Measurements from ENCODE around the gene GPD1L. TPM values are rescaled to one million over a fixed set of nuclear protein-coding genes. Genes with fewer than 3 reads are reported as not detected.

Gene GPD1L
- total and polyA plus RNA-seq, 10 of the 15 experiments (the other 5 are each of a cell fraction or from before 2014, with no cell fraction given) = 0.77 to 4.8 (median 3.9) TPM

DNA sequence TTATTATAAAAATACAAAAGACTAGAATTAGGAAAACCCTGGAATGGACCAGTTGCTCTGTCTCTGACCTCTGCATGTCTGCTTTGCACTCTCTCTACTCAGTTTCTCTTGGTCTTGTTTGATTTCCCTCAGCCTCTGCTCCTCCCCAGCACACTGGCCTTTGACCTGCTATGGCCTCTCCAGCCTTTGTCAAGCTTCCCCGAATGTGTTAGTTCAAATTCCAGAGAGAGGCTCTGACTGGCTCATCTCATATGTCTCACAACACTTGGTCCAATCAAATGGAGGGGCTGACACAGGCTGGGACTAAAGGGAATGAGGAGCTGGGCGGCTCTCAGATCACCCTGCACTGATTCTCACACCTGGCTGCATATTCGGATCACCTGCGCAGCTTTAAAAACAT is 79.7 kb downstream of the GPD1L start:
- no TSS peak for BruUV-seq (replicated peaks)
- no peaks in the 10 kb centered on the region; a peak in 1 of 4 replicates for H3K27me3 ChIP-seq (replicated peaks in 1 of 2; ENCODE audit: control insufficient read depth in 2 of 2, insufficient read depth in 2 of 2, low read length in 1 of 2)
- ATAC-seq (no peak), FAIRE-seq (no peak), DNase-seq (ENCODE audit: low read depth, low spot score) (no peak)
- TF ChIP-seq GABPA (IDR thresholded peaks at IDR 0.05; ENCODE audit: low read depth) = no peak
- TF ChIP-seq, protein P1, sequence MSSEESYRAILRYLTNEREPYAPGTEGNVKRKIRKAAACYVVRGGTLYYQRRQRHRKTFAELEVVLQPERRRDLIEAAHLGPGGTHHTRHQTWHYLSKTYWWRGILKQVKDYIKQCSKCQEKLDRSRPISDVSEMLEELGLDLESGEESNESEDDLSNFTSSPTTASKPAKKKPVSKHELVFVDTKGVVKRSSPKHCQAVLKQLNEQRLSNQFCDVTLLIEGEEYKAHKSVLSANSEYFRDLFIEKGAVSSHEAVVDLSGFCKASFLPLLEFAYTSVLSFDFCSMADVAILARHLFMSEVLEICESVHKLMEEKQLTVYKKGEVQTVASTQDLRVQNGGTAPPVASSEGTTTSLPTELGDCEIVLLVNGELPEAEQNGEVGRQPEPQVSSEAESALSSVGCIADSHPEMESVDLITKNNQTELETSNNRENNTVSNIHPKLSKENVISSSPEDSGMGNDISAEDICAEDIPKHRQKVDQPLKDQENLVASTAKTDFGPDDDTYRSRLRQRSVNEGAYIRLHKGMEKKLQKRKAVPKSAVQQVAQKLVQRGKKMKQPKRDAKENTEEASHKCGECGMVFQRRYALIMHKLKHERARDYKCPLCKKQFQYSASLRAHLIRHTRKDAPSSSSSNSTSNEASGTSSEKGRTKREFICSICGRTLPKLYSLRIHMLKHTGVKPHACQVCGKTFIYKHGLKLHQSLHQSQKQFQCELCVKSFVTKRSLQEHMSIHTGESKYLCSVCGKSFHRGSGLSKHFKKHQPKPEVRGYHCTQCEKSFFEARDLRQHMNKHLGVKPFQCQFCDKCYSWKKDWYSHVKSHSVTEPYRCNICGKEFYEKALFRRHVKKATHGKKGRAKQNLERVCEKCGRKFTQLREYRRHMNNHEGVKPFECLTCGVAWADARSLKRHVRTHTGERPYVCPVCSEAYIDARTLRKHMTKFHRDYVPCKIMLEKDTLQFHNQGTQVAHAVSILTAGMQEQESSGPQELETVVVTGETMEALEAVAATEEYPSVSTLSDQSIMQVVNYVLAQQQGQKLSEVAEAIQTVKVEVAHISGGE (CRISPR knock-in tag; IDR thresholded peaks at IDR 0.05) = no peak
- TF ChIP-seq FOXK2 (IDR thresholded peaks at IDR 0.05) = no peak
- no peak for TF ChIP-seq STAT3 (IDR thresholded peaks at IDR 0.05; ENCODE audit: low read depth, low read length)
- TF ChIP-seq, protein P2, sequence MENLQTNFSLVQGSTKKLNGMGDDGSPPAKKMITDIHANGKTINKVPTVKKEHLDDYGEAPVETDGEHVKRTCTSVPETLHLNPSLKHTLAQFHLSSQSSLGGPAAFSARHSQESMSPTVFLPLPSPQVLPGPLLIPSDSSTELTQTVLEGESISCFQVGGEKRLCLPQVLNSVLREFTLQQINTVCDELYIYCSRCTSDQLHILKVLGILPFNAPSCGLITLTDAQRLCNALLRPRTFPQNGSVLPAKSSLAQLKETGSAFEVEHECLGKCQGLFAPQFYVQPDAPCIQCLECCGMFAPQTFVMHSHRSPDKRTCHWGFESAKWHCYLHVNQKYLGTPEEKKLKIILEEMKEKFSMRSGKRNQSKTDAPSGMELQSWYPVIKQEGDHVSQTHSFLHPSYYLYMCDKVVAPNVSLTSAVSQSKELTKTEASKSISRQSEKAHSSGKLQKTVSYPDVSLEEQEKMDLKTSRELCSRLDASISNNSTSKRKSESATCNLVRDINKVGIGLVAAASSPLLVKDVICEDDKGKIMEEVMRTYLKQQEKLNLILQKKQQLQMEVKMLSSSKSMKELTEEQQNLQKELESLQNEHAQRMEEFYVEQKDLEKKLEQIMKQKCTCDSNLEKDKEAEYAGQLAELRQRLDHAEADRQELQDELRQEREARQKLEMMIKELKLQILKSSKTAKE (IDR thresholded peaks at IDR 0.05; ENCODE audit: low read depth, poor library complexity, severe bottlenecking) = no peak
- ChIA-PET CTCF (interaction anchor here (0.7 to 0.9 kb wide), 2 partner anchors 189 to 289 kb away, joined by 3 read pairs; no protein-coding TSS in a partner anchor), SMC1A (ENCODE audit: uncharacterized antibody, unreplicated experiment) (interaction anchor here (0.6 kb wide), 1 partner anchor 31 kb away, joined by 3 read pairs; no protein-coding TSS in a partner anchor), POLR2A (no interaction called here), RAD21 (ENCODE audit: unreplicated experiment) (no interaction called here)
- WGBS (ENCODE audit: insufficient coverage, insufficient replicate concordance, low lambda C conversion rate, missing lambda C conversion rate) = 48% methylated on average over 4 of the region's 4 CpGs
- H3K4me2 ChIP-seq (ENCODE audit: control insufficient read depth, insufficient read depth) = no peak overlapping the region
- H2AFZ ChIP-seq (ENCODE audit: control insufficient read depth, low read depth, low read length) = no peak overlapping the region
- no peak overlapping the region for H3K27ac ChIP-seq (ENCODE audit: control insufficient read depth, insufficient read depth)
- no peaks in the 10 kb centered on the region for H3K4me1 ChIP-seq (ENCODE audit: control insufficient read depth, insufficient read depth, low read length)
- no peak overlapping the region for H3K9ac ChIP-seq (ENCODE audit: control insufficient read depth, insufficient read depth, low read length)
- no peaks in the 10 kb centered on the region for H3K79me2 ChIP-seq (ENCODE audit: control insufficient read depth, insufficient read depth, low read length)
- H3K9me3 ChIP-seq (replicated peaks; ENCODE audit: control insufficient read depth, insufficient read depth, low read length) = no peaks in the 10 kb centered on the region
- in situ Hi-C loops (cut with MboI) (no loop called here), intact Hi-C loops (cut with micrococcal nuclease; ENCODE audit: unreplicated experiment) (no loop called here)
- no peak overlapping the region for H3K4me3 ChIP-seq
- H3K36me3 ChIP-seq (ENCODE audit: control insufficient read depth in 2 of 2, insufficient read depth in 2 of 2, low read length in 1 of 2) = no peaks in the 10 kb centered on the region
- no peaks in the 10 kb centered on the region for H4K20me1 ChIP-seq (ENCODE audit: control insufficient read depth, insufficient read depth)

Measured in GM12878 (cell line).